Suprapubic skin (tissue), 4 donors: ENCODE data around the gene MRAS. TPM values are rescaled to one million over a fixed set of nuclear protein-coding genes. Genes with fewer than 3 reads are reported as not detected.
A peak's percentile ranks its signal among the peaks of the same experiment; 100 is the strongest.

Source experiments
- DNase-seq, 2 donors: peaks; one replicate each; pipeline ENCODE4 v3.0.0-alpha.2; 2019; ENCODE audit warnings: low spot score in 2 of 2
- H3K27ac ChIP-seq: fragments of 200-600 bp; sonication (generic); one replicate; pipeline ENCODE4 v1.5.1; 2019
- H3K27me3 ChIP-seq: fragments of 200-600 bp; sonication (generic); one replicate; pipeline ENCODE4 v1.5.1; 2019
- H3K36me3 ChIP-seq: fragments of 200-600 bp; sonication (generic); one replicate; pipeline ENCODE4 v1.5.1; 2019
- H3K4me1 ChIP-seq: fragments of 200-600 bp; sonication (generic); one replicate; pipeline ENCODE4 v1.5.1; 2019
- H3K4me3 ChIP-seq: fragments of 200-600 bp; sonication (generic); one replicate; pipeline ENCODE4 v1.5.1; 2019; ENCODE audit warnings: mild to moderate bottlenecking
- H3K9me3 ChIP-seq: fragments of 200-600 bp; sonication (generic); one replicate; pipeline ENCODE4 v1.5.1; 2019
- CTCF ChIP-seq, 2 donors: fragments of 200-600 bp in 1 of 2; fragments of 450-650 bp in 1 of 2; sonication (generic) in 1 of 2; IDR thresholded peaks; one replicate each; pipeline ENCODE4 v1.5.1; 2016 to 2019; ENCODE audit warnings: antibody characterized with exemption in 2 of 2, mild to moderate bottlenecking in 1 of 2, moderate library complexity in 1 of 2
- EP300 ChIP-seq: sonication (generic); formaldehyde crosslinking; IDR thresholded peaks from one replicate; pipeline ENCODE4 v1.6.1; 2017; ENCODE audit warnings: antibody characterized with exemption
- POLR2A ChIP-seq, 2 donors: fragments of 450-650 bp; IDR thresholded peaks; one replicate each; pipeline ENCODE4 v1.6.1; 2017; ENCODE audit warnings: antibody characterized with exemption in 2 of 2, mild to moderate bottlenecking in 2 of 2, moderate library complexity in 2 of 2
- POLR2AphosphoS5 ChIP-seq, 3 donors: sonication (generic); formaldehyde crosslinking; IDR thresholded peaks; one replicate each; pipeline ENCODE4 v1.6.1; 2017; ENCODE audit warnings: antibody characterized with exemption in 3 of 3
- WGBS: methylation state at CpG from one replicate; pipeline ENCODE4 v1.1.5; 2018; 5-methylcytosine and 5-hydroxymethylcytosine counted together
- total RNA-seq, 4 donors: library from RNA; depleted of rRNA; stranded (reverse); fragments of >200 nt; gene quantifications; one replicate each; pipeline ENCODE4 v1.1.0, GENCODE V29; 2016

MRAS gene
- total RNA-seq, 4 donors from 2014 or later = 10.1 to 39.8 (median 20.1) TPM

- no peaks in the 10 kb centered on the region for H3K4me1 ChIP-seq
- H3K9me3 ChIP-seq = no peaks in the 10 kb centered on the region
- 89% methylated on average over 7 of the region's 7 CpGs for WGBS
- H3K27me3 ChIP-seq = no peaks in the 10 kb centered on the region
- no peak overlapping the region for H3K4me3 ChIP-seq
- H3K27ac ChIP-seq = no peak overlapping the region
- H3K36me3 ChIP-seq = peaks cover 23% of the 10 kb centered on the region
- peak in 1 of 2 donors; percentile 40 for DNase-seq
- TF ChIP-seq POLR2A (IDR thresholded peaks at IDR 0.05) (no peak), EP300 (no peak), POLR2AphosphoS5 (IDR thresholded peaks at IDR 0.05) (no peak), CTCF (IDR thresholded peaks at IDR 0.05) (no peak)
Measured at GRCh38 chr3:138405001-138405400, 56.6 kb downstream of the MRAS start.

GRCh38 chr3:138405486-138405885, 57.1 kb downstream of the MRAS start:
- 92% methylated on average over 5 of the region's 5 CpGs for WGBS
- peaks cover 21% of the 10 kb centered on the region for H3K36me3 ChIP-seq

GRCh38 chr3:138406606-138407005, 58.2 kb downstream of the MRAS start:
- 88% methylated on average over 2 of the region's 2 CpGs for WGBS
- Histone ChIP-seq H3K4me3 (no peak overlapping the region), H3K36me3 (peaks cover 17% of the 10 kb centered on the region), H3K4me1 (no peaks in the 10 kb centered on the region), H3K9me3 (no peaks in the 10 kb centered on the region), H3K27ac (no peak overlapping the region), H3K27me3 (no peaks in the 10 kb centered on the region)
- TF ChIP-seq POLR2AphosphoS5 (IDR thresholded peaks at IDR 0.05) = no peak
- no peak for TF ChIP-seq POLR2A (IDR thresholded peaks at IDR 0.05)
- TF ChIP-seq EP300 = no peak
- DNase-seq = peak in 1 of 2 donors; percentile 55

More at GRCh38 chr3:138405486-138405885, 57.1 kb downstream of the MRAS start:
- DNase-seq = peak in 1 of 2 donors; percentile 37
- no peaks in the 10 kb centered on the region for H3K4me1 ChIP-seq
- no peaks in the 10 kb centered on the region for H3K27me3 ChIP-seq
- TF ChIP-seq EP300 = no peak
- no peak for TF ChIP-seq CTCF (IDR thresholded peaks at IDR 0.05)
- no peak for TF ChIP-seq POLR2AphosphoS5 (IDR thresholded peaks at IDR 0.05)
- TF ChIP-seq POLR2A (IDR thresholded peaks at IDR 0.05) = no peak
- H3K4me3 ChIP-seq = no peak overlapping the region
- H3K27ac ChIP-seq = no peak overlapping the region
- no peaks in the 10 kb centered on the region for H3K9me3 ChIP-seq

- H3K36me3 ChIP-seq = peaks cover 17% of the 10 kb centered on the region
- no peak overlapping the region for H3K4me3 ChIP-seq
- no peaks in the 10 kb centered on the region for H3K4me1 ChIP-seq
- DNase-seq = no peak
- H3K9me3 ChIP-seq = no peaks in the 10 kb centered on the region
- TF ChIP-seq CTCF (IDR thresholded peaks at IDR 0.05) = no peak
- no peak for TF ChIP-seq POLR2AphosphoS5 (IDR thresholded peaks at IDR 0.05)
- no peak for TF ChIP-seq EP300
- TF ChIP-seq POLR2A (IDR thresholded peaks at IDR 0.05) = no peak
- no peaks in the 10 kb centered on the region for H3K27me3 ChIP-seq
- no peak overlapping the region for H3K27ac ChIP-seq
- 95% methylated on average over 3 of the region's 3 CpGs for WGBS
Measured at GRCh38 chr3:138407236-138407907, 59.0 kb downstream of the MRAS start.

GRCh38 chr3:138408751-138409570, 60.6 kb downstream of the MRAS start:
- TF ChIP-seq POLR2A (IDR thresholded peaks at IDR 0.05) = no peak
- no peak for TF ChIP-seq EP300
- no peak for TF ChIP-seq CTCF (IDR thresholded peaks at IDR 0.05)
- TF ChIP-seq POLR2AphosphoS5 (IDR thresholded peaks at IDR 0.05) = no peak

More at GRCh38 chr3:138408751-138409570, 60.6 kb downstream of the MRAS start:
- Histone ChIP-seq H3K27me3 (no peaks in the 10 kb centered on the region), H3K27ac (no peak overlapping the region), H3K36me3 (peaks cover 6% of the 10 kb centered on the region), H3K4me1 (peaks cover 3% of the 10 kb centered on the region), H3K9me3 (no peaks in the 10 kb centered on the region), H3K4me3 (no peak overlapping the region)
- peak in 1 of 2 donors; percentile 24 for DNase-seq
- WGBS = 70% methylated on average over 7 of the region's 7 CpGs
